GM12878 (cell line): ENCODE results near the gene SLC25A47.

Experiments
- BRCA1 ChIP-seq: IDR thresholded peaks from 2 replicates; pipeline ENCODE4 v1.6.1; 2011; ENCODE audit warnings: low read depth, low read length, improper control_type of control experiment
- CHD1 ChIP-seq: IDR thresholded peaks from 2 replicates; pipeline ENCODE4 v1.6.1; 2012; ENCODE audit warnings: low read depth, low read length, improper control_type of control experiment
- CREM ChIP-seq: IDR thresholded peaks from 2 replicates; pipeline ENCODE4 v1.6.1; 2014; ENCODE audit warnings: antibody characterized with exemption, low read depth
- EZH2 ChIP-seq: IDR thresholded peaks from 2 replicates; pipeline ENCODE4 v1.6.1; 2012; ENCODE audit warnings: low read depth, mild to moderate bottlenecking, control low read depth, inconsistent platforms, low read length, borderline replicate concordance; ENCODE audit not compliant: control insufficient read depth
- JUND ChIP-seq: IDR thresholded peaks from 2 replicates; pipeline ENCODE4 v1.6.1; 2012; ENCODE audit warnings: low read depth, mild to moderate bottlenecking, low read length, improper control_type of control experiment, moderate library complexity
- NFYB ChIP-seq: IDR thresholded peaks from 2 replicates; pipeline ENCODE4 v1.6.1; 2011; ENCODE audit warnings: low read depth, mild to moderate bottlenecking, low read length, improper control_type of control experiment, moderate library complexity; ENCODE audit not compliant: insufficient read depth
- TF ChIP-seq, protein P1 (sequence below), 3 experiments: IDR thresholded peaks in 2 of 3; conservative IDR thresholded peaks in 1 of 3; 2 replicates each; pipeline ENCODE4 v1.5.1; 2011; ENCODE audit warnings: low read depth in 3 of 3, low read length in 3 of 3, mild to moderate bottlenecking in 3 of 3, control low read depth in 2 of 3, moderate library complexity in 2 of 3, inconsistent platforms in 1 of 3, mixed read lengths in 1 of 3; ENCODE audit not compliant: control insufficient read depth in 2 of 3, insufficient read depth in 1 of 3; ENCODE audit errors: extremely low read depth in 1 of 3
- TF ChIP-seq, protein P2 (sequence below): IDR thresholded peaks from 2 replicates; pipeline ENCODE4 v1.6.1; 2012; ENCODE audit warnings: mild to moderate bottlenecking, low read depth, low read length

DNA sequence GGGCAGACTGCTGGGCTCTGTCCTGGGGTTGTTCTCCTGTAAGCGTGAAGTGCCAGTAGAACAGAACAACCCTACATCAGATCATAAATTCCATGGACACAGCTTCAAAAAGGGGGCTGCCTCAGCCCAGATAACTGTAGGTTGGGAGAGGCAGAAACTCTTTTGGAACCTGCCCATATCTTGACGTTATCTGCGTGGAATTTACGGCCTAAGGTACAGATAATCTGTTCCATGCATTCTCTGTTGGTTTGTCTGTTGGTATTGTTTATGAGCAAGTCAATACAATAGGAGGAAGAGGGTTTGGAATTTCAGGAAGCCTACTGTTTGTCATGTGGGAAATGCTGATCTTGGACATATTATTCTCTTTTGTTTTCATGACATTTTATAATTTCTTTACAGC is 36.7 kb downstream of the SLC25A47 start:
- TF ChIP-seq NFYB (no peak), CHD1 (no peak), JUND (no peak), EZH2 (no peak), BRCA1 (no peak), CREM (no peak)
- TF ChIP-seq, protein P1, sequence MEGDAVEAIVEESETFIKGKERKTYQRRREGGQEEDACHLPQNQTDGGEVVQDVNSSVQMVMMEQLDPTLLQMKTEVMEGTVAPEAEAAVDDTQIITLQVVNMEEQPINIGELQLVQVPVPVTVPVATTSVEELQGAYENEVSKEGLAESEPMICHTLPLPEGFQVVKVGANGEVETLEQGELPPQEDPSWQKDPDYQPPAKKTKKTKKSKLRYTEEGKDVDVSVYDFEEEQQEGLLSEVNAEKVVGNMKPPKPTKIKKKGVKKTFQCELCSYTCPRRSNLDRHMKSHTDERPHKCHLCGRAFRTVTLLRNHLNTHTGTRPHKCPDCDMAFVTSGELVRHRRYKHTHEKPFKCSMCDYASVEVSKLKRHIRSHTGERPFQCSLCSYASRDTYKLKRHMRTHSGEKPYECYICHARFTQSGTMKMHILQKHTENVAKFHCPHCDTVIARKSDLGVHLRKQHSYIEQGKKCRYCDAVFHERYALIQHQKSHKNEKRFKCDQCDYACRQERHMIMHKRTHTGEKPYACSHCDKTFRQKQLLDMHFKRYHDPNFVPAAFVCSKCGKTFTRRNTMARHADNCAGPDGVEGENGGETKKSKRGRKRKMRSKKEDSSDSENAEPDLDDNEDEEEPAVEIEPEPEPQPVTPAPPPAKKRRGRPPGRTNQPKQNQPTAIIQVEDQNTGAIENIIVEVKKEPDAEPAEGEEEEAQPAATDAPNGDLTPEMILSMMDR (IDR thresholded peaks at IDR 0.05 in 2 of 3, conservative IDR thresholded peaks at IDR 0.05 in 1 of 3; ENCODE audit: control insufficient read depth in 2 of 3, extremely low read depth in 1 of 3, insufficient read depth in 1 of 3, low read depth in 3 of 3, low read length in 3 of 3), result no peak
- TF ChIP-seq, protein P2, sequence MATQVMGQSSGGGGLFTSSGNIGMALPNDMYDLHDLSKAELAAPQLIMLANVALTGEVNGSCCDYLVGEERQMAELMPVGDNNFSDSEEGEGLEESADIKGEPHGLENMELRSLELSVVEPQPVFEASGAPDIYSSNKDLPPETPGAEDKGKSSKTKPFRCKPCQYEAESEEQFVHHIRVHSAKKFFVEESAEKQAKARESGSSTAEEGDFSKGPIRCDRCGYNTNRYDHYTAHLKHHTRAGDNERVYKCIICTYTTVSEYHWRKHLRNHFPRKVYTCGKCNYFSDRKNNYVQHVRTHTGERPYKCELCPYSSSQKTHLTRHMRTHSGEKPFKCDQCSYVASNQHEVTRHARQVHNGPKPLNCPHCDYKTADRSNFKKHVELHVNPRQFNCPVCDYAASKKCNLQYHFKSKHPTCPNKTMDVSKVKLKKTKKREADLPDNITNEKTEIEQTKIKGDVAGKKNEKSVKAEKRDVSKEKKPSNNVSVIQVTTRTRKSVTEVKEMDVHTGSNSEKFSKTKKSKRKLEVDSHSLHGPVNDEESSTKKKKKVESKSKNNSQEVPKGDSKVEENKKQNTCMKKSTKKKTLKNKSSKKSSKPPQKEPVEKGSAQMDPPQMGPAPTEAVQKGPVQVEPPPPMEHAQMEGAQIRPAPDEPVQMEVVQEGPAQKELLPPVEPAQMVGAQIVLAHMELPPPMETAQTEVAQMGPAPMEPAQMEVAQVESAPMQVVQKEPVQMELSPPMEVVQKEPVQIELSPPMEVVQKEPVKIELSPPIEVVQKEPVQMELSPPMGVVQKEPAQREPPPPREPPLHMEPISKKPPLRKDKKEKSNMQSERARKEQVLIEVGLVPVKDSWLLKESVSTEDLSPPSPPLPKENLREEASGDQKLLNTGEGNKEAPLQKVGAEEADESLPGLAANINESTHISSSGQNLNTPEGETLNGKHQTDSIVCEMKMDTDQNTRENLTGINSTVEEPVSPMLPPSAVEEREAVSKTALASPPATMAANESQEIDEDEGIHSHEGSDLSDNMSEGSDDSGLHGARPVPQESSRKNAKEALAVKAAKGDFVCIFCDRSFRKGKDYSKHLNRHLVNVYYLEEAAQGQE, result no peak
